ENCODE measurements around the gene TBX6.
"Not testable (repeated sequence)": the region's sequence is repeated elsewhere in the genome, so short reads cannot be mapped to it uniquely, and the experiment has no call there.

TBX6 gene

GRCh38 chr16:30060346-30060745 is 31.4 kb downstream of the TBX6 start:
- Mint-ChIP-seq H3K36me3 (peaks cover 1 to 10% of the 10 kb centered on the region in 2 donors), H3K4me3 (no peak overlapping the region), H3K9me3 (no peaks in the 10 kb centered on the region), H3K27me3 (no peaks in the 10 kb centered on the region), H3K4me1 (peaks cover 14 to 19% of the 10 kb centered on the region in 2 donors), H3K27ac (no peak overlapping the region)
- DNase-seq = no peak
- no peak for ATAC-seq (replicated peaks)

DNA sequence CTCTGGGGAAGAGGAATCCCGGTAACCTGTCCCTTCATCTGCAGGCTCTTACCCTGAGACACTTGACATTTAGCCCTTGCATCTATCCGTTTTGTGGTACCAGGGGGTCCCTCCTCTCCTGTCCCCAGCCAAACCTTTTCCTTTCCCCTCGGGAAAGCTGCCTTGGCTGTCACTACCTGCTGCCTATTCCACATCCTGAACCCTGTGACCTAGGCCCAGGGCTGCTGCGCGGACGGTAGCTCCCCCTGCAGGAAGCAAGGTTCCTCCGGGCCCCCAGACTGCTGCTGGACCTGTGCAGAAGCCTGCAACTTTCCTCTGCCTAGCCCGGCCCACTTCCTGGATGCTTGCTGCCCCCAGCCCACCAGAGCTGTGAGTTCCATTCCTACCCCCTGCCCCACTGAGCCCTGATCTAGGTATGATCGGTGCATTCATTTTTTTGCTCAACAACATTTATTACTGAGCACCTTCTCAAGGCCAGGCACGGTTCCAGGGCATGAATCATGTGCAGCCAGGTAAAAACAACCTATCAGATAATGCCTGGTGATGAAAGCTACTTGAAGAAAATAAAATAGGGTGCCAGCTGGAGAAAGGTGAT is 36.7 kb downstream of the TBX6 start:
- Mint-ChIP-seq H3K9me3 (no peaks in the 10 kb centered on the region), H3K36me3 (no peaks in the 10 kb centered on the region), H3K27ac (no peak overlapping the region), H3K27me3 (no peaks in the 10 kb centered on the region), H3K4me3 (no peak overlapping the region), H3K4me1 (peaks cover 20 to 26% of the 10 kb centered on the region in 2 donors)
- no peak for DNase-seq
- ATAC-seq (replicated peaks) = peak; percentile 65 to 71

GRCh38 chr16:30054451-30054850 is 37.3 kb downstream of the TBX6 start:
- Mint-ChIP-seq H3K4me1 (peaks cover 20 to 26% of the 10 kb centered on the region in 2 donors), H3K36me3 (no peaks in the 10 kb centered on the region), H3K27me3 (no peaks in the 10 kb centered on the region), H3K4me3 (peak overlapping the region; percentile 36 to 39), H3K9me3 (no peaks in the 10 kb centered on the region), H3K27ac (no peak overlapping the region)
- no peak for DNase-seq
- no peak for ATAC-seq (replicated peaks)

DNA sequence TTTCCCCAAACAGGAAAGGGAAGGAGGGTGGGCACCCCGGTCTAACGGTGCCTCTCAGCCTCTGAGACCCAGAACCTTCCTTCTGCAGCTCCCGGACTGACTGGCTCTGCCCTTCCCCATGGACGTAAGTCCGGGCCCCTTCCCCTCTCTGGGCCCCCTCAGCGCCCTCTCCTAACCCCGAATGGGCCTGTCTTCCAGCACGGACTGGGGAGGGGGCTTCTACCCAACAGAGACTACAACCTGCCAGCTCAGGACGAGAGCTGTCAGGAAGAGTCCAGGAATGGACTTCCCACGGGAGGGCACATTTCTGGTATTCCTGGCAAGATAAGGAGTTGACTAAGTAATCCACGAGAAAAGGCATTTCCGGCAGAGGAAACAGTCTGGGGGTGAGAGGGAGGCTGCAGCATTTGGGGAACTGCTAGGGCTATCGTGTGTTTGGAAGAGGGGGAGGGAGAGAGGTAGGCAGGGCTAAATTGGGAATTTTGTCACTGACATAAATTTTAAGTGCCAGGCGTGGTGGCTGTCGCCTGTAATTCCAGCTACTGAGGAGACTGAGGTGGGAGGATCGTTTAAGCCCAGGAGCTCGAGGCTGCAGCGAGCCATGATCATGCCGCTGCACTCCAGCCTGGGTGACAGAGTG is 38.2 kb downstream of the TBX6 start:
- ATAC-seq (replicated peaks) (peak; percentile 26 to 38), DNase-seq (no peak)
- Mint-ChIP-seq H3K27ac (no peak overlapping the region), H3K9me3 (no peaks in the 10 kb centered on the region), H3K4me3 (peak overlapping the region; percentile 86 to 93), H3K27me3 (no peaks in the 10 kb centered on the region), H3K36me3 (no peaks in the 10 kb centered on the region), H3K4me1 (peaks cover 20 to 26% of the 10 kb centered on the region in 2 donors)

GRCh38 chr16:30052671-30053372 is 38.9 kb downstream of the TBX6 start:
- peak; percentile 90 for DNase-seq
- H3K4me1 Mint-ChIP-seq = peaks cover 20 to 26% of the 10 kb centered on the region in 2 donors
- peak overlapping the region; percentile 92 for H3K27ac Mint-ChIP-seq
- peak overlapping the region; percentile 86 to 93 for H3K4me3 Mint-ChIP-seq
- no peaks in the 10 kb centered on the region for H3K27me3 Mint-ChIP-seq
- ATAC-seq (replicated peaks) = peak; percentile 86 to 89
- H3K9me3 Mint-ChIP-seq = no peaks in the 10 kb centered on the region
- H3K36me3 Mint-ChIP-seq = no peaks in the 10 kb centered on the region

GRCh38 chr16:30051518-30051917 is 40.2 kb downstream of the TBX6 start:
- Mint-ChIP-seq H3K9me3 (no peaks in the 10 kb centered on the region), H3K27ac (peak overlapping the region; percentile 25), H3K27me3 (no peaks in the 10 kb centered on the region), H3K4me1 (peaks cover 20 to 26% of the 10 kb centered on the region in 2 donors), H3K36me3 (no peaks in the 10 kb centered on the region), H3K4me3 (peak overlapping the region in 1 of 2 donors; percentile 74)
- DNase-seq (no peak), ATAC-seq (replicated peaks) (no peak)

DNA sequence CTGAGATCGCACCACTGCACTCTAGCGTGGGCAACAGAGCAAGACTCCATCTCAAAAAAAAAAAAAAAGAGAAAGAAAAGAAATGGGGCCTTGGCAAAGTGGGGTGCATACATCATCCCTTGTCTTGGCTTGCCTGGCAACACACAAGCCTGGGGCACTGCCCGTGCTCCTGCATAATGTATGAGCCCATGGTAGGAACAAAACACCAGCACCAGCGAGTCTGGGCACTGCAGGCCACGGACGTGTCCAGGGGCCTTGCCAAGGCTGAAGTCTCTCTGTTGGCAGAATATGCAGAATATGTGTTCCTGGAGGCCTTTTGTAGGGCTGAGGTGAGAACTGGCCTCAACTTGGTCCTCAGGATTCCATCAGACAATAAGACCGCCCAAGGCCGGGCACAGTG is 41.9 kb downstream of the TBX6 start:
- ATAC-seq (replicated peaks) (no peak), DNase-seq (no peak)
- Mint-ChIP-seq H3K4me1 (peaks cover 17 to 20% of the 10 kb centered on the region in 2 donors), H3K4me3 (no peak overlapping the region), H3K27ac (no peak overlapping the region), H3K9me3 (no peaks in the 10 kb centered on the region), H3K27me3 (peaks cover 0 to 5% of the 10 kb centered on the region in 2 donors), H3K36me3 (no peaks in the 10 kb centered on the region)

GRCh38 chr16:30046588-30046987 is 45.1 kb downstream of the TBX6 start:
- H3K4me3 Mint-ChIP-seq = no peak overlapping the region
- peaks cover 0 to 5% of the 10 kb centered on the region in 2 donors for H3K27me3 Mint-ChIP-seq
- peaks cover 0 to 1% of the 10 kb centered on the region in 2 donors for H3K4me1 Mint-ChIP-seq
- H3K9me3 Mint-ChIP-seq = no peaks in the 10 kb centered on the region
- H3K27ac Mint-ChIP-seq = no peak overlapping the region
- no peak for DNase-seq
- H3K36me3 Mint-ChIP-seq = no peaks in the 10 kb centered on the region
- ATAC-seq (replicated peaks) = no peak

- Mint-ChIP-seq H3K27ac (no peak overlapping the region), H3K4me1 (no peaks in the 10 kb centered on the region), H3K9me3 (no peaks in the 10 kb centered on the region), H3K36me3 (no peaks in the 10 kb centered on the region), H3K27me3 (peaks cover 0 to 5% of the 10 kb centered on the region in 2 donors), H3K4me3 (no peak overlapping the region)
- ATAC-seq (replicated peaks) (no peak), DNase-seq (no peak)
These were observed 45.5 kb downstream of the TBX6 start for GRCh38 chr16:30046178-30046577.

DNA sequence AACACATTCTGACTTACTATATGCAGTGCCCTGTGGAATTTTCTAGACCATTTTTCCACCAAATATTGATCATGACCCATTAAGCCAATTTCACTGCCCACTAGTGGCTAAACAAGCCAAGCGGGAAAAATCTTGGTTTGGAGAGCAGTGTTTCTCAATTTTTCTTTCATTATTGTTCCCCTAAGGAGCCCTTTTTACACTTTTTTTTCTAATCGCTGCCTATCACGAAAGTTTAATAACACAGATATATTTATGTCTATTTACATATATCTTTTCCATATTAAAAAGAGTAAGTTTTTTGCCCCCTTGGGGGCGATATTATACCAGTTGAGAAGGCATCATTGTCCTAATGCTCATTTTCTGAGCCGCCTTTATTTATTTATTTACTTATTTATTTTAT is 49.9 kb downstream of the TBX6 start:
- Mint-ChIP-seq H3K27ac (no peak overlapping the region), H3K27me3 (peaks cover 0 to 5% of the 10 kb centered on the region in 2 donors), H3K9me3 (no peaks in the 10 kb centered on the region), H3K36me3 (no peaks in the 10 kb centered on the region), H3K4me1 (peaks cover 2 to 6% of the 10 kb centered on the region in 2 donors), H3K4me3 (no peak overlapping the region)
- ATAC-seq (replicated peaks) (no peak), DNase-seq (no peak)

DNA sequence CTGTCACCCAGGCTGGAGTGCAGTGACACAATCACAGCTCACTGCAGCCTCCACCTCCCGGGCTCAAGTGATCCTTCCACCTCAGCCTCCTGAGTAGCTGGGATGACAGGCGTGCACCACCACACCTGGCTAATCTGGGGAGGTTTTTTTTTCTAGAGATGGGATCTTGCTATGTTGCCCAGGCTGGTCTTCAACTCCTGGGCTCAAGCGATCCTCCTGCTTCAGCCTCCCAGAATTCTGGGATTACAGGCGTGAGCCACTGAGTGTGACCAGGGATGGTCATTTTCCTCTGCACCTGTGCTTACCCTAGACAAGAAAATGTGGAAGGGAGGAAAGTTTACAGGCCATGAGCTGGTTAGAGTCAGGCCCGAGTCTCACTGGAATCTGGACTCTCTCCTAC is 51.0 kb downstream of the TBX6 start:
- not testable (repeated sequence) for H3K27ac Mint-ChIP-seq; H3K36me3 Mint-ChIP-seq; H3K4me3 Mint-ChIP-seq; DNase-seq; H3K27me3 Mint-ChIP-seq; H3K4me1 Mint-ChIP-seq; ATAC-seq (replicated peaks); H3K9me3 Mint-ChIP-seq

GRCh38 chr16:30040221-30040620 is 51.5 kb downstream of the TBX6 start:
- Mint-ChIP-seq H3K27ac (no peak overlapping the region), H3K4me3 (no peak overlapping the region), H3K4me1 (peaks cover 2 to 6% of the 10 kb centered on the region in 2 donors), H3K27me3 (peaks cover 3 to 6% of the 10 kb centered on the region in 2 donors), H3K36me3 (no peaks in the 10 kb centered on the region), H3K9me3 (no peaks in the 10 kb centered on the region)
- ATAC-seq (replicated peaks) (peak; percentile 68 to 89), DNase-seq (no peak)

Data from stimulated activated naive B cell treated with anti-CD40 and anti-IgM and Interleukin-4, amounts not matched to agents 10 μg/mL and 1 μg/mL and 100 μg/mL, for 72 hours (primary cell).